HEK293 (cell line): ENCODE results near the gene SPTBN1.

Experiments used
- PATZ1 ChIP-seq: fragments of 450-650 bp; formaldehyde crosslinking; IDR thresholded peaks from 2 replicates; pipeline ENCODE4 v1.5.1; 2016; ENCODE audit warnings: missing biosample characterization, missing genetic modification characterization
- YY1 ChIP-seq: fragments of 450-650 bp; formaldehyde crosslinking; IDR thresholded peaks from 2 replicates; pipeline ENCODE4 v1.5.1; 2018; ENCODE audit warnings: missing biosample characterization, missing genetic modification characterization
- ZNF335 ChIP-seq: fragments of 450-650 bp; formaldehyde crosslinking; conservative IDR thresholded peaks from 2 replicates; pipeline ENCODE4 v1.5.1; 2016; ENCODE audit warnings: missing biosample characterization, missing genetic modification characterization

- TF ChIP-seq PATZ1 (tag by site-specific recombination) (no peak), YY1 (tag by site-specific recombination) (no peak), ZNF335 (no peak)
Observed at GRCh38 chr2:54650612-54651011, 194.5 kb downstream of the SPTBN1 start.
